ENCODE measurements around the gene TTC13.

TTC13 gene

GRCh38 chr1:230875370-230875769, 103.3 kb downstream of the TTC13 start:
- no peak for DNase-seq (ENCODE audit: low read depth in 2 of 2)

GRCh38 chr1:230870916-230871315, 107.7 kb downstream of the TTC13 start:
- no peak for DNase-seq (ENCODE audit: low read depth in 2 of 2)

GRCh38 chr1:230869500-230869899, 109.2 kb downstream of the TTC13 start:
- no peak for DNase-seq (ENCODE audit: low read depth in 2 of 2)

- no peak for DNase-seq (ENCODE audit: low read depth in 2 of 2)
Observed at GRCh38 chr1:230868736-230869385, 109.8 kb downstream of the TTC13 start.

GRCh38 chr1:230867903-230868735, 110.5 kb downstream of the TTC13 start, which contains the start of gene C1orf198:
Gene C1orf198, minus strand, starts transcription at chr1:230868521. Its CDS starts 9 bp downstream, at chr1:230868512.
- DNase-seq (ENCODE audit: low read depth in 2 of 2): peak; percentile 58 to 62

- DNase-seq (ENCODE audit: low read depth in 2 of 2): no peak
Observed at GRCh38 chr1:230867101-230867902, 111.4 kb downstream of the TTC13 start.

- DNase-seq (ENCODE audit: low read depth in 2 of 2): no peak
Observed at GRCh38 chr1:230866171-230867070, 112.2 kb downstream of the TTC13 start.

GRCh38 chr1:230865062-230865817, 113.4 kb downstream of the TTC13 start:
- DNase-seq (ENCODE audit: low read depth in 2 of 2): no peak

GRCh38 chr1:230864441-230864840, 114.2 kb downstream of the TTC13 start:
- DNase-seq (ENCODE audit: low read depth in 2 of 2): no peak

GRCh38 chr1:230863449-230863848, 115.2 kb downstream of the TTC13 start:
- DNase-seq (ENCODE audit: low read depth in 2 of 2): no peak

- no peak for DNase-seq (ENCODE audit: low read depth in 2 of 2)
Observed at GRCh38 chr1:230861970-230862595, 116.6 kb downstream of the TTC13 start.

GRCh38 chr1:230861489-230861888, 117.2 kb downstream of the TTC13 start:
- no peak for DNase-seq (ENCODE audit: low read depth in 2 of 2)

- no peak for DNase-seq (ENCODE audit: low read depth in 2 of 2)
Observed at GRCh38 chr1:230860617-230861384, 117.9 kb downstream of the TTC13 start.

- DNase-seq (ENCODE audit: low read depth in 2 of 2): no peak
Observed at GRCh38 chr1:230858918-230859729, 119.5 kb downstream of the TTC13 start.

GRCh38 chr1:230858236-230858820, 120.3 kb downstream of the TTC13 start:
- DNase-seq (ENCODE audit: low read depth in 2 of 2): no peak

GRCh38 chr1:230857822-230858221, 120.8 kb downstream of the TTC13 start:
- no peak for DNase-seq (ENCODE audit: low read depth in 2 of 2)

GRCh38 chr1:230857077-230857476, 121.6 kb downstream of the TTC13 start:
- no peak for DNase-seq (ENCODE audit: low read depth in 2 of 2)
